CD14-positive monocyte (primary cell): ENCODE measurements around the gene NT5C3A. TPM values are rescaled to one million over a fixed set of nuclear protein-coding genes. Genes with fewer than 3 reads are reported as not detected.

Source experiments
- DNase-seq, 3 donors: peaks; one replicate each; pipeline ENCODE4 v3.0.0-alpha.2; 2011 to 2022
- H2AFZ ChIP-seq: 2 replicates; pipeline ENCODE4 v1.6.0; 2012; ENCODE audit warnings: mild to moderate bottlenecking, low read depth, low read length, inconsistent platforms; ENCODE audit not compliant: insufficient read depth, poor library complexity, severe bottlenecking
- H3K27ac ChIP-seq, 2 donors: 1 replicate in 1 of 2; 2 replicates in 1 of 2; pipeline ENCODE4 v1.5.1; 2012 to 2013; ENCODE audit warnings: low read length in 2 of 2, control low read depth in 1 of 2, inconsistent platforms in 1 of 2, low read depth in 1 of 2, mild to moderate bottlenecking in 1 of 2
- H3K27me3 ChIP-seq, 2 donors: one replicate each; pipeline versions ENCODE4 v1.6.0 to v1.6.1; 2011 to 2013; ENCODE audit warnings: low read length in 2 of 2; ENCODE audit not compliant: control insufficient read depth in 2 of 2, insufficient read depth in 2 of 2
- H3K36me3 ChIP-seq, 2 donors: replicated peaks in 1 of 2; 1 replicate in 1 of 2; 2 replicates in 1 of 2; pipeline versions ENCODE4 v1.5.1 to v1.6.1; 2012 to 2013; ENCODE audit warnings: low read length in 2 of 2, control low read depth in 1 of 2, inconsistent platforms in 1 of 2, mild to moderate bottlenecking in 1 of 2; ENCODE audit not compliant: insufficient read depth in 2 of 2, control insufficient read depth in 1 of 2
- H3K4me1 ChIP-seq, 2 donors: 1 replicate in 1 of 2; 2 replicates in 1 of 2; pipeline versions ENCODE4 v1.5.1 to v1.6.1; 2012 to 2013; ENCODE audit warnings: low read length in 2 of 2, control low read depth in 1 of 2, inconsistent platforms in 1 of 2, mild to moderate bottlenecking in 1 of 2, moderate library complexity in 1 of 2; ENCODE audit not compliant: insufficient read depth in 2 of 2, control insufficient read depth in 1 of 2
- H3K4me2 ChIP-seq: replicated peaks from 2 replicates; pipeline ENCODE3; 2012; ENCODE audit warnings: low read length, moderate library complexity, mild to moderate bottlenecking; ENCODE audit not compliant: poor library complexity, severe bottlenecking; ENCODE audit errors: extremely low read depth
- H3K4me3 ChIP-seq, 3 experiments: fragments of 200-600 bp in 1 of 3; sonication (generic) in 1 of 3; replicated peaks in 1 of 3; 1 replicate in 2 of 3; 2 replicates in 1 of 3; pipeline ENCODE4 v1.5.1; 2011 to 2013; ENCODE audit warnings: low read length in 3 of 3, mild to moderate bottlenecking in 3 of 3, control low read depth in 2 of 3, low read depth in 2 of 3, inconsistent platforms in 1 of 3, moderate library complexity in 1 of 3
- H3K79me2 ChIP-seq: 2 replicates; pipeline ENCODE4 v1.6.0; 2012; ENCODE audit warnings: mild to moderate bottlenecking, control low read depth, inconsistent platforms, low read length, moderate library complexity; ENCODE audit not compliant: insufficient read depth
- H3K9ac ChIP-seq: 2 replicates; pipeline ENCODE4 v1.6.0; 2017; ENCODE audit warnings: low read length, mild to moderate bottlenecking; ENCODE audit not compliant: insufficient read depth, poor library complexity, severe bottlenecking
- H3K9me3 ChIP-seq, 2 donors: replicated peaks in 1 of 2; 1 replicate in 1 of 2; 2 replicates in 1 of 2; pipeline versions ENCODE4 v1.5.1 to v1.6.1; 2012 to 2013; ENCODE audit warnings: low read length in 2 of 2, control low read depth in 1 of 2; ENCODE audit not compliant: control insufficient read depth in 1 of 2, insufficient read depth in 1 of 2
- H4K20me1 ChIP-seq: 2 replicates; pipeline ENCODE4 v1.6.0; 2012; ENCODE audit warnings: mild to moderate bottlenecking, low read length, control low read depth, moderate library complexity; ENCODE audit not compliant: insufficient read depth
- H3K27ac Mint-ChIP-seq, 7 donors: one replicate each; pipeline ENCODE4 v1.8.0; 2020; ENCODE audit warnings: mild to moderate bottlenecking in 7 of 7, mixed read lengths in 7 of 7, moderate library complexity in 6 of 7, inconsistent platforms in 2 of 7
- H3K27me3 Mint-ChIP-seq, 3 donors: one replicate each; pipeline ENCODE4 v1.8.0; 2021 to 2022; ENCODE audit warnings: low read depth in 3 of 3, mild to moderate bottlenecking in 3 of 3, mixed read lengths in 3 of 3, moderate library complexity in 3 of 3, inconsistent platforms in 1 of 3
- H3K36me3 Mint-ChIP-seq, 2 donors: one replicate each; pipeline ENCODE4 v1.8.0; 2020; ENCODE audit warnings: mixed read lengths in 2 of 2, inconsistent platforms in 1 of 2, mild to moderate bottlenecking in 1 of 2
- H3K4me1 Mint-ChIP-seq: one replicate; pipeline ENCODE4 v1.8.0; 2020; ENCODE audit warnings: mild to moderate bottlenecking, mixed read lengths
- H3K4me3 Mint-ChIP-seq, 2 donors: one replicate each; pipeline ENCODE4 v1.8.0; 2020; ENCODE audit warnings: mild to moderate bottlenecking in 2 of 2, mixed read lengths in 2 of 2, moderate library complexity in 1 of 2
- H3K9me3 Mint-ChIP-seq, 7 donors: one replicate each; pipeline ENCODE4 v1.8.0; 2020 to 2022; ENCODE audit warnings: mixed read lengths in 7 of 7, mild to moderate bottlenecking in 6 of 7, moderate library complexity in 6 of 7, inconsistent platforms in 2 of 7
- WGBS: methylation state at CpG from one replicate; pipeline ENCODE4 v1.1.5; 2013; ENCODE audit warnings: missing lambda C conversion rate; ENCODE audit not compliant: insufficient coverage; 5-methylcytosine and 5-hydroxymethylcytosine counted together
- intact Hi-C, 2 donors: fragments of 100-400 bp; cut with micrococcal nuclease; formaldehyde crosslinking; loops; one replicate each; pipeline versions ENCODE4 v1.15.0 to v1.15.1; 2023
- polyA plus RNA-seq, 3 donors: library from polyadenylated mRNA; depleted of rRNA in 1 of 3; unstranded in 2 of 3; stranded (reverse) in 1 of 3; fragments of 300-500 nt in 2 of 3; fragments of >200 nt in 1 of 3; fragmentation: Illumina TruSeq in 2 of 3; gene quantifications; 1 replicate in 2 of 3; 2 replicates in 1 of 3; pipeline ENCODE4 v1.2.3, GENCODE V29; 2012 to 2021
- TF ChIP-seq, protein P1 (sequence below): fragments of 200-600 bp; IDR thresholded peaks from one replicate; pipeline ENCODE4 v1.8.0; 2022; ENCODE audit warnings: antibody characterized with exemption, mild to moderate bottlenecking

Gene NT5C3A
- polyA plus RNA-seq, 3 donors = 19.4 to 37.7 (median 29.5) TPM

DNA sequence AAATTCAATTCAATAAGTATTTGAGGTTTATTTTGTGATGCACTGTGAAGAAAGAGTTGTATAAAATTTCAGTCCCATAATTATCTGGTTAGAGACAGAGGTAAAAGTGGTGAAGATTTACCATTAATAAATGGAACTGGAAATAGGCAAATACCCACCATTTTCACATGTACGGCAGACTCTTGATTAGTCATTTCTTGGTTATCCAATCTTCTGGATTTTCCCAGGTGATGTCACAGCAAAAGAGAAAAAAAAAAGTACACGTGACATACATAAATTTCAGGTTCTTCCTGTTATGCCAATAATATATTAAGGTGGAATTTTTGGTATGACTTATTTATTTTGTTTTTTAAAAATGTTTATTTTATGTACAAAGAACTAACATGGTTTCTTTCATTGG lies 26.8 kb downstream of the NT5C3A start:
- no CpG with 5 or more reads among the region's 2 CpGs for WGBS
- no peak overlapping the region for H3K4me3 ChIP-seq
- H3K36me3 ChIP-seq = peaks cover 0 to 6% of the 10 kb centered on the region in 2 donors
- no peak overlapping the region for H3K27ac ChIP-seq
- H4K20me1 ChIP-seq = peaks cover 11% of the 10 kb centered on the region
- H3K9me3 ChIP-seq = no peaks in the 10 kb centered on the region
- intact Hi-C loops = no loop called here
- no peaks in the 10 kb centered on the region for H3K9me3 Mint-ChIP-seq
- peak in 1 of 3 donors; percentile 63 for DNase-seq
- no peak overlapping the region for H3K4me3 Mint-ChIP-seq
- no peak overlapping the region for H3K9ac ChIP-seq
- no peak overlapping the region for H3K4me2 ChIP-seq
- peaks cover 0 to 2% of the 10 kb centered on the region in 2 donors for H3K36me3 Mint-ChIP-seq
- no peak overlapping the region for H3K27ac Mint-ChIP-seq
- no peaks in the 10 kb centered on the region for H3K27me3 ChIP-seq
- H2AFZ ChIP-seq = no peak overlapping the region
- TF ChIP-seq, protein P1, sequence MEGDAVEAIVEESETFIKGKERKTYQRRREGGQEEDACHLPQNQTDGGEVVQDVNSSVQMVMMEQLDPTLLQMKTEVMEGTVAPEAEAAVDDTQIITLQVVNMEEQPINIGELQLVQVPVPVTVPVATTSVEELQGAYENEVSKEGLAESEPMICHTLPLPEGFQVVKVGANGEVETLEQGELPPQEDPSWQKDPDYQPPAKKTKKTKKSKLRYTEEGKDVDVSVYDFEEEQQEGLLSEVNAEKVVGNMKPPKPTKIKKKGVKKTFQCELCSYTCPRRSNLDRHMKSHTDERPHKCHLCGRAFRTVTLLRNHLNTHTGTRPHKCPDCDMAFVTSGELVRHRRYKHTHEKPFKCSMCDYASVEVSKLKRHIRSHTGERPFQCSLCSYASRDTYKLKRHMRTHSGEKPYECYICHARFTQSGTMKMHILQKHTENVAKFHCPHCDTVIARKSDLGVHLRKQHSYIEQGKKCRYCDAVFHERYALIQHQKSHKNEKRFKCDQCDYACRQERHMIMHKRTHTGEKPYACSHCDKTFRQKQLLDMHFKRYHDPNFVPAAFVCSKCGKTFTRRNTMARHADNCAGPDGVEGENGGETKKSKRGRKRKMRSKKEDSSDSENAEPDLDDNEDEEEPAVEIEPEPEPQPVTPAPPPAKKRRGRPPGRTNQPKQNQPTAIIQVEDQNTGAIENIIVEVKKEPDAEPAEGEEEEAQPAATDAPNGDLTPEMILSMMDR = no peak
- H3K27me3 Mint-ChIP-seq = no peaks in the 10 kb centered on the region
- H3K79me2 ChIP-seq = peaks cover 82% of the 10 kb centered on the region
- H3K4me1 ChIP-seq = peaks cover 10 to 23% of the 10 kb centered on the region in 2 donors
- peaks cover 16% of the 10 kb centered on the region for H3K4me1 Mint-ChIP-seq

DNA sequence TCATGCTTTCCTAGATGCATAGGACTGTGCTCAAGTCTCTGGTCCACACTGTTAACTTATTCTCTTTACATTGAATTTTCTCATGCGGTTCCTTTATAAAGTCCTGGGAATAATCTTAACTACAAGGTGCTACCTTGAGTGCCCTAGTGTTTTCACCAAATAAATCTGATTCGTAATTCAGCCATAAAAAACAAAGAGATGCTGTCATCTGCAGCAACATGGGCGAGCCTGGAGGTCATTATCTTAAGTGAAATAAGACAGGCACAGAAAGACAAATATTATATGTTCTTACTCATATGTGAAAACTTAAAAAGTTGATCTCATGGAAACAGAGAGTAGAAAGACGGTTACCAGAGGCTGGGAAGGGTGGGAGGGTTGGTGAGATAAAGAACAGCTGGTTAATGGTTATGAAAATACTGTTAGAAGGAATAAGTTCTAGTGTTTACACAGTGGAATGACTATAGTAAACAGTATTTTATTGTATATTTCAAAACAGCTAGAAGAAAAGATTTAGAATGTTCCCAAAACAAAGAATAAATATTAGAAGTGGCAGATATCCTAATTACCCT lies 38.3 kb downstream of the NT5C3A start:
- peak overlapping the region in 1 of 2 donors; percentile 36 for H3K27ac ChIP-seq
- H3K79me2 ChIP-seq = peaks cover 24% of the 10 kb centered on the region
- H3K4me2 ChIP-seq = no peak overlapping the region
- H4K20me1 ChIP-seq = no peaks in the 10 kb centered on the region
- peaks cover 0 to 4% of the 10 kb centered on the region in 2 donors for H3K4me1 ChIP-seq
- intact Hi-C loops = no loop called here
- H3K9me3 ChIP-seq = no peaks in the 10 kb centered on the region
- Mint-ChIP-seq H3K4me1 (peaks cover 4% of the 10 kb centered on the region), H3K36me3 (peaks cover 42 to 56% of the 10 kb centered on the region in 2 donors), H3K9me3 (no peaks in the 10 kb centered on the region), H3K4me3 (no peak overlapping the region), H3K27ac (no peak overlapping the region), H3K27me3 (no peaks in the 10 kb centered on the region)
- no peaks in the 10 kb centered on the region for H3K27me3 ChIP-seq
- DNase-seq = no peak
- TF ChIP-seq, protein P1 = no peak
- no peak overlapping the region for H3K9ac ChIP-seq
- no peak overlapping the region for H2AFZ ChIP-seq
- H3K4me3 ChIP-seq = no peak overlapping the region
- H3K36me3 ChIP-seq = peaks cover 52 to 86% of the 10 kb centered on the region in 2 donors
- 100% methylated on average over 1 of the region's 4 CpGs for WGBS
